NCI-H146 treated with DMSO at 0.1 percent for 48 hours (cell line): ENCODE results near the gene WNT6.

Experiments used
- DNase-seq: peaks from one replicate; lab custom pipeline; 2025; ENCODE audit not compliant: unreplicated experiment; lab: John Stamatoyannopoulos, UW

WNT6 gene

GRCh38 chr2:218892693-218893348 is 33.2 kb downstream of the WNT6 start:
- no peak for DNase-seq

GRCh38 chr2:218893349-218894150 is 33.9 kb downstream of the WNT6 start:
- DNase-seq, result no peak

DNA sequence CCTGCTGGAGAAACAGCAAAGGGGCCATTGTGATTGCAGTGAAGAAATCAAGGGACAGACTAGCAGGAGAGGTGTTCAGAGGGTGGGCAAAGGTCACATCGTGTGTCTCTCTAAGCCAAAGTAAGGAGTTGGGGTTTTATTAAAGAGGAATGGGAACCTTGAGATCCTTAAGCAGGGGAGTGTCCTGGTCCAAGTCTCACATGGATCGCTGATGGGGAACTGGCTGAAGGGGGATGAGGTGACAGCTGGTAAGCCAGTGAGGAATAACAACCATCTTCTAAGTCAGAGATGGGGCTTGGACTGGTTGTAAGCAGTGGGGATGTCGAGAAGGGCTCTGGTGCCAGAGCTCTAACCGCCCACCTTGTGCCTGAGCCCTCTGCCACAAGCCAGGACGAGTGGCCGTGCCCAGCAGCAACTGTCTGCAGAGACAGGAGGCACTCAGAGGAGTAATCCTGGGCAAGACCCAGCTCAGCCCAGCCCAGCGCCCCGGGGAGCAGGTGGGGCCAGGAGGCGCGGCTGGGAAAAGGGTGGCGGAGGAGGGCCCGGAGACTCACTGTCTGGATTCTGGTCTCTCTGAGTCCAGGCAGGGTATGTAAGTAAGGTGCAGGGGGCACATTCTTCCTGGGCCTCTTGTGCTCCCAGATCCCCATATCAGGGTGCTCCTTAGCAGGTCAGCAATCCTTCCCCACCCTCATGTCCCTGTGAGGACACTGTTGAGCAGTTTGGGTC is 34.7 kb downstream of the WNT6 start:
- DNase-seq, result no peak

- DNase-seq, result no peak
These were observed 35.2 kb downstream of the WNT6 start for GRCh38 chr2:218894880-218895157.

- DNase-seq, result no peak
These were observed 35.7 kb downstream of the WNT6 start for GRCh38 chr2:218895326-218895725.

DNA sequence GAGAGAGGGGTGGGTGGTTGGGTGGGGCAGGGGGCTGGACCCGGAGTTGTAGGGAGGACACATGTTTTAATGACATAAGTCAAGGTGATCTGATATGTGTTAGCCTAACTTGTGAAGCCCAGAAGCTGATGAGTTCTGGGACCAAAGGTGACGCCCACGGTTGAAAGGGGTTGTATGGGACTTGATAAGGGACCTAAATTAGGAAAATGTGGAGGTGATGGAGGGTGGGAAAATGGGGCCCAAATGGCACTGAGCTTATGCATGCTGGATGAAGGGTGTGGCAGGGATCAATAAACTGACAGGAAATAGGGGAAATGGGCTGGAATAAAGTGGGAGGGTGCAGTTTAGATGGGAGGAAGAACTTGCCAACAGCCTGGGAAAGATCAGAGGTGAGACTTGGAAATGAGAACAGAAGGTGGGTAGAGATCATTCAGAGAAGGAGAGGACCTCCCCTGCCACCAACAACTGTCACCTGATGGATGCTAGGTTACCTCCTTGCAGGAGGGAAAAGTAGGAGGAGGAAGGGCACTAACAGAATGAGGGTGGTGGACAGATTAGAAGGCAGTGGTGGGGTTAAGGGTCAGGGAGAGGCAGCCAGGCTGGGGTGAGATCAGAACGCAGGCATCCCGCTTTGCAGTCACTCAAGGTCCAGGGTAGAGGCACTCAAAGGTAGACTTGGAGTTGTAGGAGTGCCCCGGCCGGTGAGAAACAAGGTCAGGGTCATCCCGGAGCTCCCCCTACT is 36.3 kb downstream of the WNT6 start:
- DNase-seq, result no peak

- DNase-seq, result peak; percentile 9
These were observed 37.1 kb downstream of the WNT6 start for GRCh38 chr2:218896501-218897393.

- DNase-seq, result no peak
These were observed 37.9 kb downstream of the WNT6 start for GRCh38 chr2:218897394-218898108.

- DNase-seq, result no peak
These were observed 38.7 kb downstream of the WNT6 start for GRCh38 chr2:218898109-218898878.

DNA sequence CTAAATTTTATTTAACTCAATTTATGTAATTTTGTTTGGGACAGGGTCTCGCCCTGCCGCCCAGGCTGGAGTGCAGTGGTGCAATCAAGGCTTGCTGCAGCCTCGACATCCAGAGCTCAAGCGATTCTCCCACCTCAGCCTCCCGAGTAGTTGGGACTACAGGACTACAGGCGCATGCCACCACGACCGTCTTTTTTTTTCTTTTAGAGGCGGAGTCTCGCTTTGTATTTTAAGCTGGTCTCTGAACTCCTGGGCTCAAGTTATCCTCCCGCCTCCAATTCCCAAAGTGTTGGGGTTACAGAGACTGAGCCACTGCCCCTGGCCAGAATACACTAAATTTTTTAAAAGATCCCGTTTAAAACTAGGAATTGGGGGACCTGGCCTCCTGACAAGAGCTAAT is 39.5 kb downstream of the WNT6 start:
- DNase-seq, result no peak

GRCh38 chr2:218902427-218902826 is 42.8 kb downstream of the WNT6 start:
- DNase-seq, result no peak

GRCh38 chr2:218904176-218904575 is 44.6 kb downstream of the WNT6 start:
- DNase-seq, result no peak

DNA sequence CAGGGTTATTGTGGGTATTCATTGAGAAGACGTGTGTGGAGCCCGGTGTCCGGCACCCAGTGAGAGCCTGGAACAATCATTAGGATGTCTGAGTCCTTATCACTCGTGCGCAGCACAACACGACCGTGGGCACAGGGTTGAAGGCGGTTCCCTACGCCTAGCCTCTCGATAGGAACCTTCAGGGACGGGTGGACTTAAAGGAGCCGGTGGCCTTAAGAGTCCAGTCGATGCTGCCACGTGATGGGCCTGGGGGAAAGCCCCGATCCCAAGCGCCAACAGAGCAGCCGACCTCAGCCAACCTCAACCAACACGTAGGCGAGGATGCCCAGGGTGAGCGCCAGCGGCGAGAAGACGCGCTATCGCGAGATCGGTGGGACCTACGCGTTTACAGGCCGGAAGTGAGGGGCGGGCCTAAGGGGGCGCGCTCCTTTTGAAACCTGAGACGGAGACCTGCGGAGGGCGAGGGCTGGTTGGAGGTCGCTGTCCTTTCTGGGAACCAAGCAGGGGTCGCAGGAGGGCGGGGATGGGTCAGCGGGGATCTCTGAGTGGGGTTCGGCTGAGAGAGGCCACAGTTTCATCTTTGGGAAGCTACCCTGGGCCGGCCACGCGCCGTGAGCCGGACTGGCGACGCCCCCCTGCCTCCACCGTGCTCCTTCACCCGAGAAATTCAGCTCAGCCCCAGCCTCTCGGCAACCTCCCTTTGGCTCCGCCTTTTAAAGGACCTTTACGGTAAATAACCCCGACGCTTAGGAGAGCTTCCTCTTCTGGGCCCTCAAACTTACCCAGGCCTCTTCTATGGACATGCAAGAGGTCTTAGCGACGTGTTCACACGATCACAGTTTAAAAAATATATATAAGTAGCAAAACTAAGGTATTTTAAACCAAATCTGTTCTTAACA is 49.4 kb downstream of the WNT6 start:
- DNase-seq, result peak; percentile 75

- no peak for DNase-seq
These were observed 51.1 kb downstream of the WNT6 start for GRCh38 chr2:218910741-218911140.

DNA sequence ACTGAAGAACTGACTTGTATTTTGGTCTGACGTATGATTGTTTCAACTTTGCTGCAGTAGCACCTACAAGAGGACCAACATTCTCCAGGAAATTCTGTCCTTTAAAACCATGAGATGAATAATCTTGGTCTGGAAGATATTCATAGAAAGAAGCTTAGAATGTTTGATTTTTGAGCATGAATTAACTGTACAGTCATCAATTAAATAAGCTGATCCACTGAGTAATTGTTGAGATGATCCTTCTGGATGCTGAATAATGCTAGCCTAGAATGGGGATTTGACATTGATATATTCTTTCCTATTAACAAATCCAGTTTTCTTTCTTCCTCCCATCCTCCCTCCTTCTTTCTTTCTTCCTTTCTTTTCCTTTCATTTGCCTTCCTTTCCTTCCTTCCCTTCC is 60.9 kb downstream of the WNT6 start:
- DNase-seq, result no peak
